ENCODE data around the gene C11orf21.

DNA sequence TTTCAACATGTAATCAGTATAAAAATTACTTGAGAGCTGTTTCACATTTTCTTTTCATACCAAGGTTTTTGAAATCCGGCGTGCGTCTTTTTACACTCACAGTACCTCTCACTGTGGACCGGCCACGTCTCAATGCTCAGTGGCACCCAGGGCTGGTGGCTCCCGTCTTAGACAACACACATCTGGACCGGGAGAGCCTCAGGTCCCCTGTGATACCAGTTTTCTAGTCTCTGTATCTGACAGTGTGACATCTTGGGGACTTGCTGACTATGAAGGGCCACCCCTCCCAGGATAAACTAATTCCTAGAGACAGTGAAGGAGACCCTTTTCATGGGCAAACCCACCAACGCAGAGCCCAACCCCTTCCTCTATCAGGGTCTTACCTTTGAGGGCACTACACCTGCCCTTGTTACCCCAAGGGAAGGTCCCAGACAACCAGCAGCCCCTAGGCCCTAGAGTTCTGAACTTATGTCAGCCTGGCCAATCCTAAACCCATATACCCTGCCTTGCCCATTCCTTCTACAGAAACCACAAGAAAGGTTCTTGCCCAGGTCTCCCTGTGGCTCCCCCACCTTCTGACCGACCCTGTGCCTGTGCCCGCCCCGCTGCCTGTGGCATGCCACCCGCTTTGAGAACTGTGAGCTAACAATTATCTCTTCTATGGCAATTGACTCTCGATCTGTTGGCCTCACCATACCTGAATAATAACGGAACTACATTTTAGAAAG lies 25.3 kb downstream of the C11orf21 start:
- TF ChIP-seq YY1 (IDR thresholded peaks at IDR 0.05; ENCODE audit: low read depth, low read length) (no peak), TAF1 (IDR thresholded peaks at IDR 0.05; ENCODE audit: borderline replicate concordance, low read depth, low read length) (no peak)
